GM18519 (cell line): ENCODE measurements around the gene CTSH.
A peak's percentile ranks its signal among the peaks of the same experiment; 100 is the strongest.
"Not testable (repeated sequence)": the region's sequence is repeated elsewhere in the genome, so short reads cannot be mapped to it uniquely, and the experiment has no call there.

Experiments
- ATAC-seq: cut with Tn5 transposase; IDR thresholded peaks from one replicate; pipeline ENCODE4 v1.9.1; 2021; ENCODE audit warnings: mild to moderate bottlenecking, moderate library complexity; ENCODE audit not compliant: unreplicated experiment, low FRiP score

CTSH gene

GRCh38 chr15:78900819-78901533, 43.9 kb downstream of the CTSH start:
- ATAC-seq: not testable (repeated sequence)

GRCh38 chr15:78898540-78898939, 46.3 kb downstream of the CTSH start:
- ATAC-seq: no peak

- ATAC-seq: no peak
Measured at GRCh38 chr15:78895471-78895870, 49.4 kb downstream of the CTSH start.

GRCh38 chr15:78893538-78893937, 51.3 kb downstream of the CTSH start:
- no peak for ATAC-seq

GRCh38 chr15:78889000-78889399, 55.8 kb downstream of the CTSH start:
- ATAC-seq: no peak

- ATAC-seq: no peak
Measured at GRCh38 chr15:78881681-78882080, 63.2 kb downstream of the CTSH start.

GRCh38 chr15:78880813-78881212, 64.0 kb downstream of the CTSH start:
- no peak for ATAC-seq

GRCh38 chr15:78880242-78880533, 64.7 kb downstream of the CTSH start:
- no peak for ATAC-seq

- ATAC-seq: no peak
Measured at GRCh38 chr15:78879517-78880241, 65.2 kb downstream of the CTSH start.

GRCh38 chr15:78878356-78878755, 66.5 kb downstream of the CTSH start:
- ATAC-seq: no peak

- ATAC-seq: not testable (repeated sequence)
Measured at GRCh38 chr15:78876954-78877353, 67.9 kb downstream of the CTSH start.

GRCh38 chr15:78875107-78875914, 69.5 kb downstream of the CTSH start:
- no peak for ATAC-seq

- ATAC-seq: no peak
Measured at GRCh38 chr15:78873793-78874765, 70.8 kb downstream of the CTSH start.

- ATAC-seq: peak; percentile 45
Measured at GRCh38 chr15:78872972-78873792, 71.7 kb downstream of the CTSH start.

- peak; percentile 86 for ATAC-seq
Measured at GRCh38 chr15:78872155-78872971, 72.5 kb downstream of the CTSH start, which contains the start of gene MORF4L1. Gene MORF4L1 (plus strand): TSS chr15:78872890. CDS start chr15:78873018, 128 bp downstream.

GRCh38 chr15:78871483-78872127, 73.2 kb downstream of the CTSH start:
- ATAC-seq: not testable (repeated sequence)
